ENCODE data around the gene HSP90AB1. TPM values are rescaled to one million over a fixed set of nuclear protein-coding genes. Genes with fewer than 3 reads are reported as not detected.

HSP90AB1 gene
- total RNA-seq, 1 donor from 2014 or later, result 1,214 TPM

GRCh38 chr6:44233567-44234100, 13.3 kb upstream of the HSP90AB1 start:
- peaks cover 10% of the 10 kb centered on the region for H3K4me1 Mint-ChIP-seq (ENCODE audit: low read depth)
- no peak for TF ChIP-seq CTCF (IDR thresholded peaks at IDR 0.05; ENCODE audit: unreplicated experiment)
- H3K4me3 Mint-ChIP-seq (ENCODE audit: low read depth), result no peak overlapping the region
- H3K27ac Mint-ChIP-seq, result peak overlapping the region; percentile 31
- peaks cover 2% of the 10 kb centered on the region for H3K27me3 Mint-ChIP-seq
- no peaks in the 10 kb centered on the region for H3K9me3 Mint-ChIP-seq (ENCODE audit: low read depth)
- H3K36me3 Mint-ChIP-seq (ENCODE audit: insufficient read depth), result peaks cover 5% of the 10 kb centered on the region
- no peak for DNase-seq (ENCODE audit: low spot score, unreplicated experiment)

- peak overlapping the region; percentile 37 for H3K27ac Mint-ChIP-seq
- H3K4me3 Mint-ChIP-seq (ENCODE audit: low read depth), result no peak overlapping the region
- peak; percentile 76 for TF ChIP-seq CTCF (IDR thresholded peaks at IDR 0.05; ENCODE audit: unreplicated experiment)
- peaks cover 7% of the 10 kb centered on the region for H3K27me3 Mint-ChIP-seq
- peaks cover 5% of the 10 kb centered on the region for H3K36me3 Mint-ChIP-seq (ENCODE audit: insufficient read depth)
- peak; percentile 42 for DNase-seq (ENCODE audit: low spot score, unreplicated experiment)
- H3K9me3 Mint-ChIP-seq (ENCODE audit: low read depth), result no peaks in the 10 kb centered on the region
- H3K4me1 Mint-ChIP-seq (ENCODE audit: low read depth), result peaks cover 10% of the 10 kb centered on the region
Observed at GRCh38 chr6:44234101-44235025, 12.5 kb upstream of the HSP90AB1 start.

- Mint-ChIP-seq H3K4me3 (ENCODE audit: low read depth) (no peak overlapping the region), H3K36me3 (ENCODE audit: insufficient read depth) (peaks cover 5% of the 10 kb centered on the region), H3K9me3 (ENCODE audit: low read depth) (no peaks in the 10 kb centered on the region), H3K4me1 (ENCODE audit: low read depth) (peaks cover 10% of the 10 kb centered on the region), H3K27me3 (peaks cover 9% of the 10 kb centered on the region), H3K27ac (peak overlapping the region; percentile 69)
- no peak for DNase-seq (ENCODE audit: low spot score, unreplicated experiment)
- no peak for TF ChIP-seq CTCF (IDR thresholded peaks at IDR 0.05; ENCODE audit: unreplicated experiment)
Observed at GRCh38 chr6:44235269-44235668, 11.6 kb upstream of the HSP90AB1 start.

GRCh38 chr6:44235891-44236516, 10.9 kb upstream of the HSP90AB1 start:
- H3K4me3 Mint-ChIP-seq (ENCODE audit: low read depth), result no peak overlapping the region
- H3K36me3 Mint-ChIP-seq (ENCODE audit: insufficient read depth), result peaks cover 5% of the 10 kb centered on the region
- TF ChIP-seq CTCF (IDR thresholded peaks at IDR 0.05; ENCODE audit: unreplicated experiment), result no peak
- peaks cover 9% of the 10 kb centered on the region for H3K27me3 Mint-ChIP-seq
- H3K9me3 Mint-ChIP-seq (ENCODE audit: low read depth), result no peaks in the 10 kb centered on the region
- no peak overlapping the region for H3K27ac Mint-ChIP-seq
- no peak for DNase-seq (ENCODE audit: low spot score, unreplicated experiment)
- H3K4me1 Mint-ChIP-seq (ENCODE audit: low read depth), result peaks cover 10% of the 10 kb centered on the region
